ENCODE results near the gene SLC66A3.

DNA sequence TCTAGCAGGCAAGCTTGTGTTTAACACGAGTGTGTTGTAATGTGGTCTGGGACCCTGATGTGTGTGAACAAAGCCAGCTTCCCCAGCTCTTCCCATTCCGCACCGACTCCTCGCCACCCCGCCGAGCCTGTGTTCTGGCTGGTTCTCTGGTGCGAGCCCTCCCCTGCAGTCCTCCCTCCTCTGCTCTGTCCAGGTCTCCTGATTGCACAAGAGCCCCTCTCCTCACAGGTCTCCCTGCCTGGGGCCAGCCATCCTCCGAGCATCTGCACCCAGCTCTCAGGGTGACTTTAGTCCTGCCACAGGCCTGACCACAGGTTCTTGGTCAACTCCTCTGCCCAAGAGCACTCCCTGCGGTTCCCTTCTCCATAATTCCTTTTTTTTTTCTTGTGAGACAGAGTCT, 13.2 kb downstream of the SLC66A3 start:
- TF ChIP-seq, protein P1, sequence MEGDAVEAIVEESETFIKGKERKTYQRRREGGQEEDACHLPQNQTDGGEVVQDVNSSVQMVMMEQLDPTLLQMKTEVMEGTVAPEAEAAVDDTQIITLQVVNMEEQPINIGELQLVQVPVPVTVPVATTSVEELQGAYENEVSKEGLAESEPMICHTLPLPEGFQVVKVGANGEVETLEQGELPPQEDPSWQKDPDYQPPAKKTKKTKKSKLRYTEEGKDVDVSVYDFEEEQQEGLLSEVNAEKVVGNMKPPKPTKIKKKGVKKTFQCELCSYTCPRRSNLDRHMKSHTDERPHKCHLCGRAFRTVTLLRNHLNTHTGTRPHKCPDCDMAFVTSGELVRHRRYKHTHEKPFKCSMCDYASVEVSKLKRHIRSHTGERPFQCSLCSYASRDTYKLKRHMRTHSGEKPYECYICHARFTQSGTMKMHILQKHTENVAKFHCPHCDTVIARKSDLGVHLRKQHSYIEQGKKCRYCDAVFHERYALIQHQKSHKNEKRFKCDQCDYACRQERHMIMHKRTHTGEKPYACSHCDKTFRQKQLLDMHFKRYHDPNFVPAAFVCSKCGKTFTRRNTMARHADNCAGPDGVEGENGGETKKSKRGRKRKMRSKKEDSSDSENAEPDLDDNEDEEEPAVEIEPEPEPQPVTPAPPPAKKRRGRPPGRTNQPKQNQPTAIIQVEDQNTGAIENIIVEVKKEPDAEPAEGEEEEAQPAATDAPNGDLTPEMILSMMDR (IDR thresholded peaks at IDR 0.05; ENCODE audit: extremely low read depth in 1 of 2, insufficient read depth in 1 of 2, low read depth in 1 of 2, low read length in 2 of 2): no peak
- TF ChIP-seq POLR2A (IDR thresholded peaks at IDR 0.05; ENCODE audit: low read depth, low read length): no peak
